GM12873 (cell line): ENCODE measurements around the gene DIS3L.
A peak's percentile ranks its signal among the peaks of the same experiment; 100 is the strongest.

Experiments
- TF ChIP-seq, protein P1 (sequence below): IDR thresholded peaks from 2 replicates; pipeline ENCODE4 v1.5.1; 2012; ENCODE audit warnings: low read depth, mild to moderate bottlenecking, moderate library complexity, low read length, control low read depth; ENCODE audit not compliant: insufficient read depth; ENCODE audit errors: missing control alignments

DIS3L gene

DNA sequence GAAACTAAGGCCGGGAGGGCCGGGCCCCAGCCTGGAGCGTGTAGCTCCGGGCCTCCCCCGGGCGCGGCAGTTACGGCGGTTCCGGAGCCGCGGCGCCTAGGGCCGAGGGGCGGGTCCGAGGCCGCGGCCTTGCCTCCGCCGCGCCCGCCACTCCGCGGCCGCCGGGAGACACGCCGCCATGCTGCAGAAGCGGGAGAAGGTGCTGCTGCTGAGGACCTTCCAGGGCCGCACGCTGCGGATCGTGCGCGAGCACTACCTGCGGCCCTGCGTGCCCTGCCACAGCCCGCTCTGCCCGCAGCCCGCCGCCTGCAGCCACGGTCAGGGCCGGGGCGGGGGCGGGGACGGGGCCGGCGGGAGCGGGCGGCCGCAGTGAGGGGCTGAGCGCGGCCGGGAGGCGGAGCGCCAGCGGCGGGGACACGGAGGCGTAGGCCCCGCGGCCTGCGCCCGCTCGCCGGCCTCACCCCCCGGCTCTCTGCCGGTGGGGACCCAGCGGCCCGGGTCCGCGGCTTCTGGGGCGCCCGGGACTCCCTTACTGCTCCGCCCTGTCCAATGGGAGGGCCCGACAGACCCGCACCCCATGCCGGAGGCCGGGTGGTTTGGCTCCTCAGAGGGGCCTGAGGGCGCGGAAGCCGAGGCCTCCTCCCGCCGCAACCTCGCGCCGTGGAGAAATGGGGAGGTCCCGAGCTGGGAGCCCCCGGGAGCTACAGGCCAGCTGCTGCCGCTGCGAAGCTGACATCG lies at the start of gene DIS3L:
Gene DIS3L, plus strand, starts transcription at position 150 of the 738 bp plus-strand sequence. Its CDS starts 29 bp downstream, at position 179.
- TF ChIP-seq, protein P1, sequence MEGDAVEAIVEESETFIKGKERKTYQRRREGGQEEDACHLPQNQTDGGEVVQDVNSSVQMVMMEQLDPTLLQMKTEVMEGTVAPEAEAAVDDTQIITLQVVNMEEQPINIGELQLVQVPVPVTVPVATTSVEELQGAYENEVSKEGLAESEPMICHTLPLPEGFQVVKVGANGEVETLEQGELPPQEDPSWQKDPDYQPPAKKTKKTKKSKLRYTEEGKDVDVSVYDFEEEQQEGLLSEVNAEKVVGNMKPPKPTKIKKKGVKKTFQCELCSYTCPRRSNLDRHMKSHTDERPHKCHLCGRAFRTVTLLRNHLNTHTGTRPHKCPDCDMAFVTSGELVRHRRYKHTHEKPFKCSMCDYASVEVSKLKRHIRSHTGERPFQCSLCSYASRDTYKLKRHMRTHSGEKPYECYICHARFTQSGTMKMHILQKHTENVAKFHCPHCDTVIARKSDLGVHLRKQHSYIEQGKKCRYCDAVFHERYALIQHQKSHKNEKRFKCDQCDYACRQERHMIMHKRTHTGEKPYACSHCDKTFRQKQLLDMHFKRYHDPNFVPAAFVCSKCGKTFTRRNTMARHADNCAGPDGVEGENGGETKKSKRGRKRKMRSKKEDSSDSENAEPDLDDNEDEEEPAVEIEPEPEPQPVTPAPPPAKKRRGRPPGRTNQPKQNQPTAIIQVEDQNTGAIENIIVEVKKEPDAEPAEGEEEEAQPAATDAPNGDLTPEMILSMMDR, result no peak

DNA sequence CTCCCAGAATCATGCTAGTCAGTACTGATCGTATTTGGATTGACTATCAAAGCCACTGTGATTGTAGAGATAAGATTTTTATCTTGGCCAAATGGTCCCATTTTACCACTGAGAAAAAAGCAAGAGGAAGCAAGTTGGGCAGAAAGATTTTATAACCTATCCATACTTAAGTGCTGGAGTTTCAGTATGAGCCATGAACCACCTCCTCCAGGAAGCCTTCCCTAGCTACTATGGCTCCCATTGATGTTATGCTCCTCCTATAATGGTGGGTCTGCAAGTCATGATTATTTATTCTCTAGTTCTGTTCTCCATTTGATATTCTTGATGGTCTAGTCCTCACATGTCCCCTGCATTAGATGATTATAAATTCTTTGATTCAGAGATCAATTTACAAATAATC lies 46.4 kb upstream of the DIS3L start:
- TF ChIP-seq, protein P1, result no peak

DNA sequence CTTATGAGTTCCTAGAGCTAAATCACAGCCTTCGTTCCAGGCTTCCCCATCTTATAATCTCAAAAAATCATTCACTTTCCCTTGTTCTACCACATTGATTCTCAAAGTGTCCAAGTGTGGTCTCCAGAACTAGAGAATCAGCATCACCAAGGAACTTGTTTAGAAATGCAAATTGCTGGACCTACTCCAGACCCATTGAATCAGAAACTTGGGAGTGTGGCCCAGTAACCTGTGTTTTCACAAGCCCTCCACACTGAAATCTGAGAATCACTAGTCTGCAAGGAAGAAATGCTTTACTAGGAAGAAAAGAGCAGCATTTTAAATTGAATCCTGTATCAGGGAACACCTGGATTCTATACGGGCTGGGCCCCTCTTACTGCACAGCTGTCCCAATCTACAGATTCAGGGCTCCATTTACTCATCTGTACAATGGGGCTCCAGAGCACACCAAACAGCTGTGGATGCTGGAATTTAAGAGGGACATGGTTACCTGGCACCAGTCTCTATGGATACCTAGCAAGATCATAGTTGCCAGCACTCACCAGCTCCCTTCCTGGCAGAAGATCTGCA lies 43.7 kb upstream of the DIS3L start:
- TF ChIP-seq, protein P1, result no peak

DNA sequence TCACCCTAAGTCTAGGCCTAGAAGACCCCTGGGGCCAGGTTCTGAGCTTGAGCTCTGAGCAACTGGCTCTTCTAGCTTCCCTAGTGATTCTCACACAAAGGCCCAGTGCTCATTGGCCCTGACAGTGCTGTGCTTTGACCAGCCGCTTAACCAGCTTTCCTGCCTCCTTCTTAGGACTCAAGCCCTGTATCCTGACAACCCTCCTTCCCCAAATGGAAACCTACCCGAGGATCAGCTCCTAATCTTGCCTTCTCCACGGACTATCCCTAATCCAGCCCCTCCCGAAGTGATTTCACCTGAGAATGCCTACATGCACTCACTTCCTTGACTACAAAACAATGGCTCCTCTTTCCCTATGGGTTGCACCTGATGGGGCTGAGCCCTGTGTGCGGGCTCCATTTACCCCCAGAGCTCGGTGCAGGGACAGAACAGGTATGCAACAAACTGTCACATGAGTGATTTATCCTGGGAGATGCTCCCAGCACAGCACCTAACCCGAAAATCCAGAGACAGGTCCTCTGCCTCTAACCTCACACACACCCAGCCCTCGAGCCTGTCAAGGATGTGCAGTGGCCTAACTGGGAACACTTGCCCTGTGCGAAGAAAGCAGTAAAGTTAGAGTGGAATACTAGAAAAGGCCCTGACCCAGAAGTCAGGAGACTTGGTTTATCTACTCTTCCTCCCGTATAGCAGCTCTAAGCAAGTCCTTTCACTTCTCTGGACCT lies 42.1 kb upstream of the DIS3L start:
- TF ChIP-seq, protein P1, result no peak

DNA sequence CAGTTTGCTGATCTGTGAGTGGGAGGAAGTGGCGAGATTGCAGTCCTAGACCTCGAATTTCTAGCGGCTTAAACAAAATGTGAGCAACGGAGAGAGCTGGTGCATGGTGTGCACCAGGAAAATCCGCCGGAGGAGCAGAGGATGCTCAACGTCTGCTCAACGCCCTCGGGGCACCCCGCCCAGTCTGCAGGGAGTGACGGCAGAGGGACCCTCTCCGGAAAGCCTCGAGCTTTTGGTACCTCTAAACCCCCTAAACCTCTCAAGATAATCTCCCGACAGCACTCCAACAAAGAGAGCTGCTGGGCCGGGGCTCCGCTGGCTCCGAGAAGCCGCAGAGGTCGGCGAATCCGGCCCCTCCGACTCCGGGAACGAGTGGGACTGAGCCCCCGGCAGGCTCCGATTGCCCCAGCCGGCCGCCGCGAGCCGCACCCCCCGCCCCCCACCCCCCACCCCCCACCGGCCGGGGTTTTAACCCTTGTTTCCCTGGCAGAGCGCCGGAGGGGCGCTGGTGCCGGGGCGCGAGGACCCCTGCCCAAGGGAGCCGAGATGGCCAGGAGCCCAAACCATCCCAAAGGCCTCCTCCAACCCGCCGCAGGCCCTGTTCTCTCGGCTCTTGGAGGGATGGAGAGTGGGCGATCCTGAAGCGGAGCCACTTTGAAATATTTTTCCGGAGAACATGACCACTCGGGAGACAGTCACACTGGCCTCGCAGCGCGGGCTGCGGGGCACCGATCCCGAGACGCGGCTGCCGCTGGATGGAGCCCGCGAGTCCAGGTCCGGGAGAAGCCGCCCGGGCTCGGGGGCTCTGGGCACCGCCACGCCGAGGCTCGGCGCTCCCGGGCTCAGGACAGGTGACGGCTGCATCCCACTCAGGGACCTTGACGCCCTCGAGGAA lies 41.3 kb upstream of the DIS3L start:
- TF ChIP-seq, protein P1, result peak; percentile 70

DNA sequence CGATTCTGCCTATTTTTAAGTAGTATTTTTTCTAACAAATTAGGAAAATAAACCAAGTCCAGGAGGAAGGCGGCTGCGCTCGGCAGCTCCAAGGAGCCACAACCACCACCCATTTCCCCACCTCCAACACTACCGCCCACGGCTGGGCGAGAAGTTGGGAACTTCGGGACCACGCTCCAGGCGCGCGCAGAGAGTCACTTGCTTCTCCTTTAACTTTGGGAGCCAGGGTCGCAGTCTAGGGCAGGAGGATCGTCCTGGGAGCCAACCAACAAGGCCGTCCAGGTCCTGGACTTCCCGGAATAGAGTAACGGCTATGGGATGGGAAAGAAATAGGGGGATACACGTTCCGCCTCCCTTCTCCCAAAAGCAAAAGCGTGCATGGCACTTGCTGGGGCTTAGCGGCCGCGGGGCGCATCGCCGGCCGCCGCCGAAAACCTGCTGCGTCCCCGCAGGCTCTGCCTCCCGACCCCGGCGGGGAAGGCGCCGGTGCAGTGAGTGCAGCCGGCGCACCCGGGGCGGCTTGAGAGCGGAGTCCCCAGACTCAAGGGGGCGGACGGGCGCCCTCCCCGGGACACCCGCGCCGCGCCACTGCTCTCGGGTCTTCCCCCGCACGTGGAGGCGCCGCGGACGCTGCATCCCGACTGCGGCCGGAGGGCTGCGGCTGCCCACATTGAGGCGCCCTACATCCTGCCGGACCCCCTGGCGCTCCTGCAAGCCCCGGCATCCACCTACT lies 40.5 kb upstream of the DIS3L start:
- TF ChIP-seq, protein P1, result no peak
